HEK293 (cell line): ENCODE measurements around the gene ORMDL2.

Experiments used
- CTCF ChIA-PET: fragments of 350-600 bp; formaldehyde crosslinking; extraction: SDS; loops from one replicate; lab custom pipeline; 2021; ENCODE audit warnings: antibody characterized with exemption; lab: Yijun Ruan, JAX
- POLR2A ChIA-PET: fragments of 300-600 bp; formaldehyde crosslinking; extraction: SDS; loops from one replicate; lab custom pipeline; 2020; ENCODE audit warnings: antibody characterized with exemption, inconsistent platforms; lab: Yijun Ruan, JAX
- H3K27ac ChIP-seq: fragments of 200-500 bp; sonication (Bioruptor generic); 2 replicates; pipeline ENCODE4 v1.5.1; 2014; ENCODE audit warnings: low read depth, low read length, control low read depth, inconsistent platforms; ENCODE audit errors: extremely low read depth
- H3K36me3 ChIP-seq, 2 experiments: fragments of 200-500 bp in 1 of 2; sonication (Bioruptor generic) in 1 of 2; 1 replicate in 1 of 2; 2 replicates in 1 of 2; pipeline ENCODE4 v1.5.1; 2014 to 2017; ENCODE audit warnings: inconsistent platforms in 2 of 2, low read length in 2 of 2; ENCODE audit not compliant: control insufficient read depth in 2 of 2, insufficient read depth in 1 of 2
- H3K4me1 ChIP-seq: fragments of 200-500 bp; sonication (Bioruptor generic); 2 replicates; pipeline ENCODE4 v1.5.1; 2014; ENCODE audit warnings: mild to moderate bottlenecking, low read length, inconsistent platforms; ENCODE audit not compliant: control insufficient read depth, insufficient read depth
- H3K4me3 ChIP-seq: 2 replicates; pipeline ENCODE4 v1.5.1; 2011; ENCODE audit warnings: low read depth, mild to moderate bottlenecking, control low read depth, low read length, moderate library complexity
- H3K9me3 ChIP-seq: fragments of 200-500 bp; sonication (Bioruptor generic); 2 replicates; pipeline ENCODE4 v1.5.1; 2014; ENCODE audit warnings: low read depth, low read length, inconsistent platforms; ENCODE audit not compliant: control insufficient read depth, insufficient read depth
- BCL11A ChIP-seq: fragments of 450-650 bp; formaldehyde crosslinking; IDR thresholded peaks from 2 replicates; pipeline ENCODE4 v1.5.1; 2016; ENCODE audit warnings: low read depth, missing biosample characterization, missing genetic modification characterization
- KLF1 ChIP-seq: fragments of 450-650 bp; formaldehyde crosslinking; IDR thresholded peaks from 2 replicates; pipeline ENCODE4 v1.5.1; 2016; ENCODE audit warnings: missing biosample characterization, missing genetic modification characterization
- KLF10 ChIP-seq: fragments of 450-650 bp; IDR thresholded peaks from 2 replicates; pipeline ENCODE4 v1.5.1; 2018; ENCODE audit warnings: missing biosample characterization, mild to moderate bottlenecking, missing genetic modification characterization
- OSR2 ChIP-seq: fragments of 450-650 bp; formaldehyde crosslinking; IDR thresholded peaks from 2 replicates; pipeline ENCODE4 v1.5.1; 2016; ENCODE audit warnings: missing biosample characterization, missing genetic modification characterization
- PRDM1 ChIP-seq: fragments of 450-650 bp; formaldehyde crosslinking; IDR thresholded peaks from 2 replicates; pipeline ENCODE4; 2016; ENCODE audit warnings: missing biosample characterization, missing genetic modification characterization
- SCRT2 ChIP-seq: fragments of 450-650 bp; formaldehyde crosslinking; IDR thresholded peaks from 2 replicates; pipeline ENCODE4 v1.5.1; 2016; ENCODE audit warnings: missing biosample characterization, missing genetic modification characterization
- SETDB1 ChIP-seq: IDR thresholded peaks from one replicate; pipeline ENCODE4 v1.6.1; 2017; ENCODE audit warnings: mild to moderate bottlenecking, low read length, moderate library complexity, mixed read lengths; ENCODE audit not compliant: insufficient read length
- SP2 ChIP-seq: fragments of 450-650 bp; formaldehyde crosslinking; IDR thresholded peaks from 2 replicates; pipeline ENCODE4 v1.5.1; 2016; ENCODE audit warnings: missing biosample characterization, missing genetic modification characterization
- WT1 ChIP-seq: fragments of 450-650 bp; formaldehyde crosslinking; IDR thresholded peaks from 2 replicates; pipeline ENCODE4 v1.5.1; 2016; ENCODE audit warnings: missing biosample characterization, missing genetic modification characterization
- YY1 ChIP-seq: fragments of 450-650 bp; formaldehyde crosslinking; IDR thresholded peaks from 2 replicates; pipeline ENCODE4 v1.5.1; 2018; ENCODE audit warnings: missing biosample characterization, missing genetic modification characterization
- ZBTB11 ChIP-seq: fragments of 450-650 bp; formaldehyde crosslinking; conservative IDR thresholded peaks from 2 replicates; pipeline ENCODE4 v1.5.1; 2016; ENCODE audit warnings: low read depth, missing biosample characterization, missing genetic modification characterization
- ZNF10 ChIP-seq: fragments of 450-650 bp; formaldehyde crosslinking; IDR thresholded peaks from 2 replicates; pipeline ENCODE4 v1.5.1; 2017; ENCODE audit warnings: missing biosample characterization, missing genetic modification characterization
- ZNF133 ChIP-seq: fragments of 450-650 bp; formaldehyde crosslinking; IDR thresholded peaks from 2 replicates; pipeline ENCODE4 v1.5.1; 2016; ENCODE audit warnings: missing biosample characterization, missing genetic modification characterization
- ZNF19 ChIP-seq: fragments of 450-650 bp; formaldehyde crosslinking; IDR thresholded peaks from 2 replicates; pipeline ENCODE4; 2016; ENCODE audit warnings: missing biosample characterization, missing genetic modification characterization, low read depth
- ZNF202 ChIP-seq: fragments of 450-650 bp; formaldehyde crosslinking; IDR thresholded peaks from 2 replicates; pipeline ENCODE4 v1.5.1; 2016; ENCODE audit warnings: missing biosample characterization, missing genetic modification characterization, borderline replicate concordance
- ZNF223 ChIP-seq: fragments of 450-650 bp; formaldehyde crosslinking; IDR thresholded peaks from 2 replicates; pipeline ENCODE4 v1.5.1; 2016; ENCODE audit warnings: missing biosample characterization, missing genetic modification characterization
- ZNF280D ChIP-seq: fragments of 450-650 bp; formaldehyde crosslinking; IDR thresholded peaks from 2 replicates; pipeline ENCODE4 v1.5.1; 2016; ENCODE audit warnings: missing biosample characterization, missing genetic modification characterization
- ZNF398 ChIP-seq: fragments of 450-650 bp; formaldehyde crosslinking; IDR thresholded peaks from 2 replicates; pipeline ENCODE4 v1.5.1; 2017; ENCODE audit warnings: missing biosample characterization, missing genetic modification characterization
- ZNF426 ChIP-seq: fragments of 450-650 bp; formaldehyde crosslinking; IDR thresholded peaks from 2 replicates; pipeline ENCODE4 v1.5.1; 2017; ENCODE audit warnings: missing biosample characterization, missing genetic modification characterization, mild to moderate bottlenecking, inconsistent platforms, moderate library complexity
- ZNF473 ChIP-seq: fragments of 450-650 bp; formaldehyde crosslinking; IDR thresholded peaks from 2 replicates; pipeline ENCODE4 v1.5.1; 2017; ENCODE audit warnings: missing biosample characterization, missing genetic modification characterization
- ZNF514 ChIP-seq: fragments of 450-650 bp; formaldehyde crosslinking; IDR thresholded peaks from 2 replicates; pipeline ENCODE4 v1.5.1; 2016; ENCODE audit warnings: missing biosample characterization, missing genetic modification characterization
- ZNF529 ChIP-seq: fragments of 450-650 bp; formaldehyde crosslinking; IDR thresholded peaks from 2 replicates; pipeline ENCODE4 v1.5.1; 2017; ENCODE audit warnings: missing genetic modification characterization, missing biosample characterization; ENCODE audit not compliant: insufficient replicate concordance
- ZNF571 ChIP-seq: fragments of 450-650 bp; formaldehyde crosslinking; IDR thresholded peaks from 2 replicates; pipeline ENCODE4 v1.5.0; 2017; ENCODE audit warnings: missing biosample characterization, missing genetic modification characterization
- ZNF621 ChIP-seq: fragments of 450-650 bp; formaldehyde crosslinking; IDR thresholded peaks from 2 replicates; pipeline ENCODE4 v1.5.1; 2017; ENCODE audit warnings: missing biosample characterization, missing genetic modification characterization
- ZNF629 ChIP-seq: fragments of 450-650 bp; formaldehyde crosslinking; IDR thresholded peaks from 2 replicates; pipeline ENCODE4 v1.5.1; 2017; ENCODE audit warnings: missing biosample characterization, missing genetic modification characterization
- ZNF692 ChIP-seq: fragments of 450-650 bp; formaldehyde crosslinking; IDR thresholded peaks from 2 replicates; pipeline ENCODE4 v1.5.1; 2016; ENCODE audit warnings: missing biosample characterization, missing genetic modification characterization
- ZNF843 ChIP-seq: fragments of 450-650 bp; formaldehyde crosslinking; IDR thresholded peaks from 2 replicates; pipeline ENCODE4 v1.5.1; 2016; ENCODE audit warnings: missing biosample characterization, missing genetic modification characterization
- ZSCAN23 ChIP-seq: fragments of 450-650 bp; formaldehyde crosslinking; IDR thresholded peaks from 2 replicates; pipeline ENCODE4 v1.5.1; 2016; ENCODE audit warnings: missing biosample characterization, missing genetic modification characterization
- ZXDB ChIP-seq: fragments of 450-650 bp; formaldehyde crosslinking; IDR thresholded peaks from 2 replicates; pipeline ENCODE4 v1.5.1; 2016; ENCODE audit warnings: missing biosample characterization, missing genetic modification characterization

ORMDL2 gene

GRCh38 chr12:55777856-55778255 is 40.0 kb upstream of the ORMDL2 start:
- CTCF ChIA-PET: no interaction called here
- no peak for TF ChIP-seq ZNF398 (tag by site-specific recombination)
- no peak for TF ChIP-seq ZNF10 (tag by site-specific recombination)
- no peak for TF ChIP-seq SCRT2 (tag by site-specific recombination)
- TF ChIP-seq ZNF133: no peak
- TF ChIP-seq ZNF19 (tag by site-specific recombination): no peak
- no peak for TF ChIP-seq YY1 (tag by site-specific recombination)
- TF ChIP-seq ZNF629 (tag by site-specific recombination): no peak
- TF ChIP-seq BCL11A: no peak
- TF ChIP-seq SP2 (tag by site-specific recombination): no peak
- TF ChIP-seq ZNF692: no peak
- no peak for TF ChIP-seq ZSCAN23 (tag by site-specific recombination)
- no peak for TF ChIP-seq ZXDB (tag by site-specific recombination)
- no peak for TF ChIP-seq ZNF202 (tag by site-specific recombination)
- no peak for TF ChIP-seq SETDB1
- TF ChIP-seq KLF10: no peak
- TF ChIP-seq ZNF571 (tag by site-specific recombination): no peak
- TF ChIP-seq ZNF426 (tag by site-specific recombination): no peak
- no peak for TF ChIP-seq WT1 (tag by site-specific recombination)
- POLR2A ChIA-PET: interaction anchor here (1.6 kb wide), 1 partner anchor 40 kb away, joined by 4 read pairs; the partner anchor contains the start of genes ORMDL2 and SARNP
- H3K4me1 ChIP-seq: no peaks in the 10 kb centered on the region
- H3K9me3 ChIP-seq: no peaks in the 10 kb centered on the region
- H3K4me3 ChIP-seq: no peak overlapping the region
- H3K27ac ChIP-seq: no peak overlapping the region
- H3K36me3 ChIP-seq: peaks cover 69 to 72% of the 10 kb centered on the region in 2 experiments

GRCh38 chr12:55780685-55781084 is 37.2 kb upstream of the ORMDL2 start:
- CTCF ChIA-PET: interaction anchor here (1.1 to 1.3 kb wide), 2 partner anchors 8 to 17 kb away, joined by 4 to 5 read pairs; no protein-coding TSS in a partner anchor
- POLR2A ChIA-PET: no interaction called here
- no peaks in the 10 kb centered on the region for H3K4me1 ChIP-seq
- H3K4me3 ChIP-seq: no peak overlapping the region
- peaks cover 86 to 91% of the 10 kb centered on the region in 2 experiments for H3K36me3 ChIP-seq
- no peak overlapping the region for H3K27ac ChIP-seq
- H3K9me3 ChIP-seq: no peaks in the 10 kb centered on the region
- no peak for TF ChIP-seq ZNF843 (tag by site-specific recombination)
- TF ChIP-seq ZBTB11 (tag by site-specific recombination): no peak
- no peak for TF ChIP-seq PRDM1
- no peak for TF ChIP-seq ZNF223 (tag by site-specific recombination)
- no peak for TF ChIP-seq ZNF621 (tag by site-specific recombination)
- no peak for TF ChIP-seq ZNF529 (tag by site-specific recombination)
- TF ChIP-seq ZNF473 (tag by site-specific recombination): no peak
- TF ChIP-seq KLF10: no peak
- no peak for TF ChIP-seq KLF1 (tag by site-specific recombination)
- TF ChIP-seq ZNF426 (tag by site-specific recombination): no peak
- TF ChIP-seq ZNF514 (tag by site-specific recombination): no peak
- TF ChIP-seq ZNF280D (tag by site-specific recombination): no peak
- no peak for TF ChIP-seq OSR2 (tag by site-specific recombination)
